HG03432 (cell line): ENCODE data around the gene DDX39A.
"Not testable (repeated sequence)": the region's sequence is repeated elsewhere in the genome, so short reads cannot be mapped to it uniquely, and the experiment has no call there.

Source experiments
- ATAC-seq: cut with Tn5 transposase; IDR thresholded peaks from one replicate; pipeline ENCODE4 v1.9.1; 2021; ENCODE audit warnings: mild to moderate bottlenecking, moderate library complexity; ENCODE audit not compliant: unreplicated experiment

The DDX39A gene

GRCh38 chr19:14367016-14367415 is 52.1 kb downstream of the DDX39A start:
- ATAC-seq: no peak

GRCh38 chr19:14366529-14366928 is 52.6 kb downstream of the DDX39A start:
- no peak for ATAC-seq

GRCh38 chr19:14364098-14364443 is 55.1 kb downstream of the DDX39A start:
- not testable (repeated sequence) for ATAC-seq

- ATAC-seq: no peak
Observed at GRCh38 chr19:14363183-14364097, 55.7 kb downstream of the DDX39A start.

GRCh38 chr19:14361824-14362223 is 57.3 kb downstream of the DDX39A start:
- no peak for ATAC-seq
